ENCODE results near the gene OVCA2. TPM values are rescaled to one million over a fixed set of nuclear protein-coding genes. Genes with fewer than 3 reads are reported as not detected.

OVCA2 gene
- total RNA-seq, 1 donor from 2014 or later = 69.0 TPM

GRCh38 chr17:2040942-2041560, 771 bp upstream of the OVCA2 start:
- DNase-seq (ENCODE audit: low read depth) (no peak), FAIRE-seq (no peak)
- TF ChIP-seq CTCF (IDR thresholded peaks at IDR 0.05; ENCODE audit: insufficient read depth, low read length, severe bottlenecking) = no peak
- no peaks in the 10 kb centered on the region for H3K27me3 ChIP-seq (ENCODE audit: control insufficient read depth, insufficient read depth, low read length)
- H3K36me3 ChIP-seq (ENCODE audit: control insufficient read depth, insufficient read depth, low read length) = peaks cover 24% of the 10 kb centered on the region
- peak overlapping the region; percentile 92 for H3K4me3 ChIP-seq (ENCODE audit: low read depth, low read length)

- Histone ChIP-seq H3K27me3 (ENCODE audit: control insufficient read depth, insufficient read depth, low read length) (no peaks in the 10 kb centered on the region), H3K36me3 (ENCODE audit: control insufficient read depth, insufficient read depth, low read length) (peaks cover 13% of the 10 kb centered on the region), H3K4me3 (ENCODE audit: low read depth, low read length) (peak overlapping the region; percentile 92)
- DNase-seq (ENCODE audit: low read depth) (no peak), FAIRE-seq (no peak)
- TF ChIP-seq CTCF (IDR thresholded peaks at IDR 0.05; ENCODE audit: insufficient read depth, low read length, severe bottlenecking) = peak; percentile 23
Observed at GRCh38 chr17:2042390-2042847, 597 bp downstream of the OVCA2 start.

- DNase-seq (ENCODE audit: low read depth) (no peak), FAIRE-seq (peak; percentile 28)
- Histone ChIP-seq H3K36me3 (ENCODE audit: control insufficient read depth, insufficient read depth, low read length) (peaks cover 12% of the 10 kb centered on the region), H3K4me3 (ENCODE audit: low read depth, low read length) (no peak overlapping the region), H3K27me3 (ENCODE audit: control insufficient read depth, insufficient read depth, low read length) (no peaks in the 10 kb centered on the region)
- TF ChIP-seq CTCF (IDR thresholded peaks at IDR 0.05; ENCODE audit: insufficient read depth, low read length, severe bottlenecking) = no peak
Observed at GRCh38 chr17:2042933-2043332, 1.1 kb downstream of the OVCA2 start.

- H3K36me3 ChIP-seq (ENCODE audit: control insufficient read depth, insufficient read depth, low read length) = peaks cover 12% of the 10 kb centered on the region
- no peak for FAIRE-seq
- TF ChIP-seq CTCF (IDR thresholded peaks at IDR 0.05; ENCODE audit: insufficient read depth, low read length, severe bottlenecking) = no peak
- peak; percentile 81 for DNase-seq (ENCODE audit: low read depth)
- H3K4me3 ChIP-seq (ENCODE audit: low read depth, low read length) = no peak overlapping the region
- H3K27me3 ChIP-seq (ENCODE audit: control insufficient read depth, insufficient read depth, low read length) = no peaks in the 10 kb centered on the region
Observed at GRCh38 chr17:2043785-2044184, 2.0 kb downstream of the OVCA2 start.

GRCh38 chr17:2044263-2044894, 2.6 kb downstream of the OVCA2 start:
- Histone ChIP-seq H3K4me3 (ENCODE audit: low read depth, low read length) (no peak overlapping the region), H3K36me3 (ENCODE audit: control insufficient read depth, insufficient read depth, low read length) (peaks cover 12% of the 10 kb centered on the region), H3K27me3 (ENCODE audit: control insufficient read depth, insufficient read depth, low read length) (no peaks in the 10 kb centered on the region)
- FAIRE-seq (no peak), DNase-seq (ENCODE audit: low read depth) (no peak)
- TF ChIP-seq CTCF (IDR thresholded peaks at IDR 0.05; ENCODE audit: insufficient read depth, low read length, severe bottlenecking) = no peak

All from bronchial epithelial cell (primary cell).